Mononuclear cell (primary cell): ENCODE data around the gene FAM89B. TPM values are rescaled to one million over a fixed set of nuclear protein-coding genes. Genes with fewer than 3 reads are reported as not detected.
"Not testable (repeated sequence)": the region's sequence is repeated elsewhere in the genome, so short reads cannot be mapped to it uniquely, and the experiment has no call there.

Experiments
- H3K27me3 ChIP-seq: 2 replicates; pipeline ENCODE4 v1.6.0; 2011; ENCODE audit warnings: low read length, control low read depth; ENCODE audit not compliant: insufficient read depth
- H3K4me1 ChIP-seq: 2 replicates; pipeline ENCODE4 v1.5.1; 2011; ENCODE audit warnings: mild to moderate bottlenecking, low read length, control low read depth; ENCODE audit not compliant: insufficient read depth
- H3K4me3 ChIP-seq: 2 replicates; pipeline ENCODE4 v1.5.1; 2011; ENCODE audit warnings: mild to moderate bottlenecking, low read length, moderate library complexity
- H3K9me3 ChIP-seq: 2 replicates; pipeline ENCODE4 v1.5.1; 2011; ENCODE audit warnings: low read depth, mild to moderate bottlenecking, control low read depth, low read length
- total RNA-seq: library from RNA; depleted of rRNA; stranded (reverse); fragments of >200 nt; gene quantifications from one replicate; pipeline ENCODE4 v1.2.3, GENCODE V29; 2012

The FAM89B gene
- 18.1 TPM for total RNA-seq

GRCh38 chr11:65572356-65573051 lies at the start of gene FAM89B:
Gene FAM89B (plus strand): TSS chr11:65572538. CDS start chr11:65572670, 132 bp downstream.
- Histone ChIP-seq H3K4me1 (peaks cover 75% of the 10 kb centered on the region), H3K9me3 (no peaks in the 10 kb centered on the region), H3K4me3 (peak within 1 kb of the TSS; percentile 67), H3K27me3 (no peaks in the 10 kb centered on the region)

- not testable (repeated sequence) for H3K9me3 ChIP-seq, H3K27me3 ChIP-seq, H3K4me3 ChIP-seq
- peaks cover 43% of the 10 kb centered on the region for H3K4me1 ChIP-seq
Measured at GRCh38 chr11:65522718-65523630, 49.4 kb upstream of the FAM89B start.

- H3K27me3 ChIP-seq, H3K9me3 ChIP-seq, H3K4me3 ChIP-seq: not testable (repeated sequence)
- H3K4me1 ChIP-seq = peaks cover 43% of the 10 kb centered on the region
Measured at GRCh38 chr11:65523631-65523968, 48.7 kb upstream of the FAM89B start.

GRCh38 chr11:65524014-65524740 lies 48.2 kb upstream of the FAM89B start:
- H3K27me3 ChIP-seq = no peaks in the 10 kb centered on the region
- peaks cover 43% of the 10 kb centered on the region for H3K4me1 ChIP-seq
- no peak overlapping the region for H3K4me3 ChIP-seq
- no peaks in the 10 kb centered on the region for H3K9me3 ChIP-seq

GRCh38 chr11:65524741-65525545 lies 47.4 kb upstream of the FAM89B start, which contains the start of gene SCYL1:
Gene SCYL1 (plus strand): TSS chr11:65525083. CDS start chr11:65525154, 71 bp downstream.
- Histone ChIP-seq H3K9me3 (no peaks in the 10 kb centered on the region), H3K27me3 (no peaks in the 10 kb centered on the region), H3K4me1 (peaks cover 43% of the 10 kb centered on the region), H3K4me3 (peak within 1 kb of the TSS; percentile 69)

GRCh38 chr11:65525546-65526480 lies 46.5 kb upstream of the FAM89B start:
- Histone ChIP-seq H3K4me1 (peaks cover 43% of the 10 kb centered on the region), H3K9me3 (no peaks in the 10 kb centered on the region), H3K4me3 (peak overlapping the region; percentile 69), H3K27me3 (no peaks in the 10 kb centered on the region)

- Histone ChIP-seq H3K4me1 (peaks cover 42% of the 10 kb centered on the region), H3K4me3 (no peak overlapping the region), H3K9me3 (no peaks in the 10 kb centered on the region), H3K27me3 (no peaks in the 10 kb centered on the region)
Measured at GRCh38 chr11:65526744-65527143, 45.6 kb upstream of the FAM89B start.

- Histone ChIP-seq H3K4me3 (no peak overlapping the region), H3K9me3 (no peaks in the 10 kb centered on the region), H3K4me1 (peaks cover 21% of the 10 kb centered on the region), H3K27me3 (no peaks in the 10 kb centered on the region)
Measured at GRCh38 chr11:65528819-65529350, 43.5 kb upstream of the FAM89B start.

- Histone ChIP-seq H3K9me3 (no peaks in the 10 kb centered on the region), H3K4me3 (no peak overlapping the region), H3K4me1 (peaks cover 13% of the 10 kb centered on the region), H3K27me3 (no peaks in the 10 kb centered on the region)
Measured at GRCh38 chr11:65529475-65530156, 42.7 kb upstream of the FAM89B start.

- H3K4me3 ChIP-seq = no peak overlapping the region
- no peaks in the 10 kb centered on the region for H3K27me3 ChIP-seq
- H3K4me1 ChIP-seq = peaks cover 13% of the 10 kb centered on the region
- H3K9me3 ChIP-seq = no peaks in the 10 kb centered on the region
Measured at GRCh38 chr11:65530157-65530496, 42.2 kb upstream of the FAM89B start.

GRCh38 chr11:65532388-65533064 lies 39.8 kb upstream of the FAM89B start:
- Histone ChIP-seq H3K4me3 (no peak overlapping the region), H3K9me3 (no peaks in the 10 kb centered on the region), H3K4me1 (no peaks in the 10 kb centered on the region), H3K27me3 (no peaks in the 10 kb centered on the region)

GRCh38 chr11:65535102-65535501 lies 37.2 kb upstream of the FAM89B start:
- Histone ChIP-seq H3K4me3 (no peak overlapping the region), H3K9me3 (no peaks in the 10 kb centered on the region), H3K27me3 (no peaks in the 10 kb centered on the region), H3K4me1 (peaks cover 7% of the 10 kb centered on the region)
